H9 (cell line): ENCODE measurements around the gene HEMGN. TPM values are rescaled to one million over a fixed set of nuclear protein-coding genes. Genes with fewer than 3 reads are reported as not detected.
A peak's percentile ranks its signal among the peaks of the same experiment; 100 is the strongest.

Experiments used
- DNase-seq: peaks from one replicate; pipeline ENCODE4 v3.0.0-alpha.2; 2017
- H2AFZ ChIP-seq: one replicate; pipeline ENCODE4 v1.6.1; 2013; ENCODE audit warnings: mild to moderate bottlenecking, low read length, control low read depth, moderate library complexity
- H2AK5ac ChIP-seq: 2 replicates; pipeline ENCODE4 v1.6.1; 2013; ENCODE audit warnings: low read length, control low read depth, mixed read lengths; ENCODE audit not compliant: insufficient read length
- H2BK120ac ChIP-seq: one replicate; pipeline ENCODE4 v1.6.1; 2013; ENCODE audit warnings: low read depth, mild to moderate bottlenecking, low read length, control low read depth, inconsistent platforms; ENCODE audit not compliant: poor library complexity, severe bottlenecking
- H2BK12ac ChIP-seq: 2 replicates; pipeline ENCODE4 v1.6.1; 2013; ENCODE audit warnings: low read length, control low read depth, mixed read lengths, low read depth; ENCODE audit not compliant: insufficient read length
- H2BK15ac ChIP-seq: 2 replicates; pipeline ENCODE4 v1.6.1; 2013; ENCODE audit warnings: low read depth, low read length, control low read depth
- H2BK20ac ChIP-seq: one replicate; pipeline ENCODE4 v1.6.1; 2013; ENCODE audit warnings: low read depth, mild to moderate bottlenecking, low read length, control low read depth, inconsistent platforms; ENCODE audit not compliant: poor library complexity, severe bottlenecking
- H2BK5ac ChIP-seq: 2 replicates; pipeline ENCODE4 v1.6.1; 2013; ENCODE audit warnings: low read length, control low read depth, mixed read lengths; ENCODE audit not compliant: insufficient read length
- H3K14ac ChIP-seq: 2 replicates; pipeline ENCODE4 v1.6.1; 2013; ENCODE audit warnings: low read length, control low read depth; ENCODE audit not compliant: insufficient read depth
- H3K18ac ChIP-seq: 2 replicates; pipeline ENCODE4 v1.6.1; 2013; ENCODE audit warnings: low read depth, mild to moderate bottlenecking, mixed read lengths, low read length, control low read depth; ENCODE audit not compliant: insufficient read length
- H3K23ac ChIP-seq: 2 replicates; pipeline ENCODE4 v1.6.1; 2013; ENCODE audit warnings: low read length, control low read depth, mixed read lengths, low read depth; ENCODE audit not compliant: insufficient read length
- H3K23me2 ChIP-seq: 2 replicates; pipeline ENCODE4 v1.6.1; 2013; ENCODE audit warnings: low read depth, mild to moderate bottlenecking, mixed read lengths, low read length, control low read depth; ENCODE audit not compliant: insufficient read length, poor library complexity, severe bottlenecking
- H3K27ac ChIP-seq: 2 replicates; pipeline ENCODE4 v1.5.1; 2013; ENCODE audit warnings: low read length, control low read depth, mixed read lengths, low read depth; ENCODE audit not compliant: insufficient read length
- H3K27me3 ChIP-seq: 2 replicates; pipeline ENCODE4 v1.6.1; 2013; ENCODE audit warnings: low read length, control low read depth, inconsistent platforms; ENCODE audit not compliant: insufficient read depth
- H3K4ac ChIP-seq: 2 replicates; pipeline ENCODE4 v1.6.1; 2013; ENCODE audit warnings: low read depth, mild to moderate bottlenecking, control low read depth, inconsistent platforms, low read length, moderate library complexity
- H3K4me1 ChIP-seq: 2 replicates; pipeline ENCODE4 v1.6.1; 2013; ENCODE audit warnings: low read length, control low read depth, inconsistent platforms; ENCODE audit not compliant: insufficient read depth
- H3K4me2 ChIP-seq: 2 replicates; pipeline ENCODE4 v1.6.1; 2013; ENCODE audit warnings: low read length, control low read depth, mixed read lengths; ENCODE audit not compliant: insufficient read length, insufficient read depth
- H3K56ac ChIP-seq: 2 replicates; pipeline ENCODE4 v1.6.1; 2013; ENCODE audit warnings: low read depth, mild to moderate bottlenecking, mixed read lengths, low read length, control low read depth; ENCODE audit not compliant: insufficient read length
- H3K79me1 ChIP-seq: 2 replicates; pipeline ENCODE4 v1.6.1; 2013; ENCODE audit warnings: low read depth, mild to moderate bottlenecking, moderate library complexity, low read length, control low read depth, inconsistent platforms; ENCODE audit not compliant: insufficient read depth, poor library complexity, severe bottlenecking
- H3K79me2 ChIP-seq: 2 replicates; pipeline ENCODE4 v1.6.1; 2013; ENCODE audit warnings: low read length, control low read depth, inconsistent platforms; ENCODE audit not compliant: insufficient read depth
- H3K9ac ChIP-seq: 2 replicates; pipeline ENCODE4 v1.6.1; 2013; ENCODE audit warnings: low read length, control low read depth, mixed read lengths; ENCODE audit not compliant: insufficient read length; ENCODE audit errors: extremely low read depth
- H3K9me3 ChIP-seq: one replicate; pipeline ENCODE4 v1.6.1; 2013; ENCODE audit warnings: low read depth, low read length, inconsistent platforms; ENCODE audit not compliant: control insufficient read depth
- H3T11ph ChIP-seq: one replicate; pipeline ENCODE4 v1.6.1; 2013; ENCODE audit warnings: mild to moderate bottlenecking, low read length, control low read depth, inconsistent platforms
- H4K20me1 ChIP-seq: one replicate; pipeline ENCODE4 v1.6.1; 2013; ENCODE audit not compliant: control insufficient read depth, insufficient read length, insufficient read depth
- H4K5ac ChIP-seq: 2 replicates; pipeline ENCODE4 v1.6.1; 2013; ENCODE audit warnings: low read depth, mild to moderate bottlenecking, mixed read lengths, low read length, control low read depth; ENCODE audit not compliant: insufficient read length
- H4K8ac ChIP-seq: replicated peaks from 2 replicates; pipeline ENCODE4 v1.6.1; 2013; ENCODE audit warnings: low read length, control low read depth, mixed read lengths, low read depth; ENCODE audit not compliant: insufficient read length
- H4K91ac ChIP-seq: 2 replicates; pipeline ENCODE4 v1.6.1; 2013; ENCODE audit warnings: low read depth, mild to moderate bottlenecking, moderate library complexity, mixed read lengths, low read length, control low read depth; ENCODE audit not compliant: insufficient read length
- H3K27ac Mint-ChIP-seq, 3 experiments: 2 replicates in 2 of 3; 3 replicates in 1 of 3; pipeline ENCODE4 v1.8.0; 2020 to 2021; ENCODE audit warnings: mixed read lengths in 3 of 3, mild to moderate bottlenecking in 1 of 3, moderate library complexity in 1 of 3
- H3K27me3 Mint-ChIP-seq: 2 replicates; pipeline ENCODE4 v1.8.0; 2021; ENCODE audit warnings: low read depth, mild to moderate bottlenecking, moderate library complexity, mixed read lengths
- H3K36me3 Mint-ChIP-seq, 3 experiments: 2 replicates in 2 of 3; 3 replicates in 1 of 3; pipeline ENCODE4 v1.8.0; 2020 to 2021; ENCODE audit warnings: low read depth in 3 of 3, mixed read lengths in 3 of 3; ENCODE audit not compliant: insufficient read depth in 1 of 3
- H3K4me1 Mint-ChIP-seq, 2 experiments: 2 replicates each; pipeline ENCODE4 v1.8.0; 2020; ENCODE audit warnings: mixed read lengths in 2 of 2
- H3K4me3 Mint-ChIP-seq, 2 experiments: 2 replicates in 1 of 2; 3 replicates in 1 of 2; pipeline ENCODE4 v1.8.0; 2020 to 2021; ENCODE audit warnings: mild to moderate bottlenecking in 2 of 2, mixed read lengths in 2 of 2, moderate library complexity in 1 of 2
- H3K9me3 Mint-ChIP-seq, 2 experiments: 2 replicates in 1 of 2; 3 replicates in 1 of 2; pipeline ENCODE4 v1.8.0; 2020; ENCODE audit warnings: mild to moderate bottlenecking in 2 of 2, mixed read lengths in 2 of 2, moderate library complexity in 1 of 2
- CTCF ChIP-seq: fragments of 200-600 bp; sonication (generic); conservative IDR thresholded peaks from 3 replicates; pipeline ENCODE4 v1.8.0; 2021; ENCODE audit warnings: antibody characterized with exemption, mild to moderate bottlenecking
- WGBS: extraction: QIAGEN DNeasy Blood & Tissue Kit; methylation state at CpG from one replicate; pipeline ENCODE4 v1.1.7; 2013; ENCODE audit warnings: missing lambda C conversion rate, low lambda C conversion rate, mixed read lengths; ENCODE audit not compliant: insufficient read length; ENCODE audit errors: extremely low coverage; 5-methylcytosine and 5-hydroxymethylcytosine counted together
- total RNA-seq: library from RNA; stranded (reverse); gene quantifications from 2 replicates; pipeline ENCODE4 v1.2.1, GENCODE V29; 2021

Gene HEMGN
- total RNA-seq, 1 experiment from 2014 or later: not detected

DNA sequence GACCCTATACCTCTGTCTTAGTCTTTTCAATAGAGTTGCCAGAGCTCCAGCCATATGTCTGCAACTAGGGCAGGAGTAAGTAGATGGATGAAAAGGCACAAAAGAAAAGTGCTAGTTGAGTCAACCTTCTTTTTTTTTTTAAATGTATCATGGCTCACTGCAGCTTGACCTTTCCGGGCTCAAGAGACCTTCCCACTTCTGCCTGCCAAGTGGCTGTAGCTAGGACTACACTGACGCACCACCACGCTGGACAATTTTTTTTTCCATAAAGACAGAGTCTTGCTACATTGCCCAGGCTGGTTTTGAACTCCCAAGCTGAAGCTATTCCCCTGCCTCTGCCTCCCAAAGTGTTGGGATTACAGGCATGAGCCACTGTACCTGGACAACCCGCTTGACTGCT is 57.6 kb downstream of the HEMGN start:
- Histone ChIP-seq H3K79me1 (no peaks in the 10 kb centered on the region), H3K4me1 (no peaks in the 10 kb centered on the region), H2BK12ac (no peak overlapping the region), H2AK5ac (no peak overlapping the region), H3K56ac (no peak overlapping the region), H3K9ac (no peak overlapping the region), H2BK20ac (no peak overlapping the region), H4K20me1 (no peaks in the 10 kb centered on the region), H3K4ac (no peak overlapping the region), H2BK15ac (no peak overlapping the region), H4K5ac (no peak overlapping the region), H3T11ph (no peak overlapping the region), H3K27ac (no peak overlapping the region), H4K91ac (no peak overlapping the region), H2AFZ (no peak overlapping the region), H2BK120ac (no peak overlapping the region), H3K4me2 (no peak overlapping the region), H3K23me2 (no peaks in the 10 kb centered on the region), H3K9me3 (no peaks in the 10 kb centered on the region), H4K8ac (no peak overlapping the region), H3K18ac (no peak overlapping the region), H2BK5ac (no peak overlapping the region), H3K79me2 (no peaks in the 10 kb centered on the region), H3K27me3 (no peaks in the 10 kb centered on the region), H3K14ac (no peak overlapping the region), H3K23ac (no peak overlapping the region)
- WGBS: no CpG with 5 or more reads among the region's 4 CpGs
- H3K4me1 Mint-ChIP-seq: peaks cover 2 to 3% of the 10 kb centered on the region in 2 experiments; a peak in 3 of 4 replicates
- H3K4me3 Mint-ChIP-seq: no peak overlapping the region
- no peak for DNase-seq
- peaks cover 58% of the 10 kb centered on the region for H3K27me3 Mint-ChIP-seq
- no peak for TF ChIP-seq CTCF
- H3K9me3 Mint-ChIP-seq: no peaks in the 10 kb centered on the region; a peak in 1 of 5 replicates
- peak overlapping the region in 1 of 3 experiments; percentile 20; a peak in 1 of 7 replicates for H3K27ac Mint-ChIP-seq
- no peaks in the 10 kb centered on the region for H3K36me3 Mint-ChIP-seq

Other genes starting within 250 kb of the HEMGN start
- 6.1 and 6.6 TPM in 2 replicates for gene XPA, start 240.8 kb downstream of the HEMGN start, total RNA-seq
- gene FOXE1, start 84.9 kb downstream of the HEMGN start, total RNA-seq: not detected in 2 replicates
- gene TRMO, start 15.7 kb downstream of the HEMGN start, total RNA-seq: 8.0 and 8.6 TPM in 2 replicates
- gene ANP32B, start 45.2 kb upstream of the HEMGN start, total RNA-seq: 91.6 and 100.0 TPM in 2 replicates
- 40.4 and 41.8 TPM in 2 replicates for gene NANS, start 118.6 kb upstream of the HEMGN start, total RNA-seq
- 12.5 and 14.7 TPM in 2 replicates for gene TRIM14, start 181.1 kb upstream of the HEMGN start, total RNA-seq